ENCODE results near the gene TSHZ2. TPM values are rescaled to one million over a fixed set of nuclear protein-coding genes. Genes with fewer than 3 reads are reported as not detected.
"Not testable (repeated sequence)": the region's sequence is repeated elsewhere in the genome, so short reads cannot be mapped to it uniquely, and the experiment has no call there.

TSHZ2 gene
- polyA plus RNA-seq, 1 donor from 2014 or later = 4.6 TPM

DNA sequence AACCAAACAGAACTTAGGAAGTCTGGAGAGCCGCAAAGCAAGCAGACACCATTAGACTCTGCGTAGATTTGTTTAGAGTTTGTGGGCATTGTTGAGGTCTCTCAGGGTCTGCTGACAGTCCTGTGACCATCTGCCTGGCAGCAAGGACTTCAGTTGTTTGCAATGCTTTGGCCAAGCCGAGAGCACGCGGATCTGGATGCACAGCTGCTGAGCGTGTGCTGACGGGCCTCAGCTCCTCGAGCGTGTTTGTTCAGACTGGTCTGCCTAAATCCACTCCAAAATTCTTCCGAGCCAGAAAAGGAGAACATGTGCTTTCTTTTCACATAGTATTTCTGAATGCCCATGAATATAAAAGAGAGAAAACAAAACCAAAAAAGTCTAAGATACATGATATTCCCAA is 462.5 kb downstream of the TSHZ2 start:
- Histone ChIP-seq H2AFZ (ENCODE audit: low read depth, low read length) (no peak overlapping the region), H4K20me1 (ENCODE audit: insufficient read depth) (no peaks in the 10 kb centered on the region), H3K27me3 (ENCODE audit: insufficient read depth, low read depth, low read length) (no peaks in the 10 kb centered on the region), H3K4me2 (ENCODE audit: low read length) (no peak overlapping the region), H3K79me2 (replicated peaks; ENCODE audit: insufficient read depth, low read length) (no peaks in the 10 kb centered on the region), H3F3A (ENCODE audit: insufficient read depth, low read length, poor library complexity, severe bottlenecking) (no peaks in the 10 kb centered on the region), H3K9me2 (ENCODE audit: insufficient read depth, low read length) (no peaks in the 10 kb centered on the region), H3K9ac (ENCODE audit: low read length) (no peak overlapping the region), H3K36me3 (ENCODE audit: insufficient read depth, low read length) (no peaks in the 10 kb centered on the region), H3K4me3 (ENCODE audit: low read length) (no peak overlapping the region), H3K9me3 (ENCODE audit: low read length) (no peaks in the 10 kb centered on the region), H3K27ac (ENCODE audit: low read length) (no peak overlapping the region)
- TF ChIP-seq EP300 (conservative IDR thresholded peaks at IDR 0.05; ENCODE audit: poor library complexity, severe bottlenecking) (no peak), POLR2AphosphoS5 (IDR thresholded peaks at IDR 0.05) (no peak), MXI1 (conservative IDR thresholded peaks at IDR 0.05; ENCODE audit: poor library complexity, severe bottlenecking) (no peak)

DNA sequence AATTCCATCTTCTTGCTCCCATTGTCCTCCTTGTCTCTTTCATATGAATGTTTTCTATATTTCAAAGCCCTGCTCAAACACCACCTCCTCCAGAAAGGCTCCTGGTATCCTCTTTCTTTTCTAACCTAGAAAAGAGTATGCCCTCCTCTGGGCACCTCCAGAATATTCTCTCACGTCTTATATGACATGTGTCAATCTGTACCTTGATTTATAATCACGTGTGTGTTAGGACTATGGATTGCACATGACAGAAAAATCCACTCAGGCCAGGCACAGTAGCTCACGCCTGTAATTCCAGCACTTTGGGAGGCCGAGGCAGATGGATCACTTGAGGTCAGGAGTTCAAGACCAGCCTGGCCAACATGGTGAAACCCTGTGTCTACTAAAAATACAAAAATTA is 464.8 kb downstream of the TSHZ2 start:
- H3K9me3 ChIP-seq (ENCODE audit: low read length); H3K4me2 ChIP-seq (ENCODE audit: low read length); H2AFZ ChIP-seq (ENCODE audit: low read depth, low read length); H3K4me3 ChIP-seq (ENCODE audit: low read length); H3K79me2 ChIP-seq (replicated peaks; ENCODE audit: insufficient read depth, low read length); H3K27ac ChIP-seq (ENCODE audit: low read length); H4K20me1 ChIP-seq (ENCODE audit: insufficient read depth); H3K27me3 ChIP-seq (ENCODE audit: insufficient read depth, low read depth, low read length); H3K9me2 ChIP-seq (ENCODE audit: insufficient read depth, low read length); H3F3A ChIP-seq (ENCODE audit: insufficient read depth, low read length, poor library complexity, severe bottlenecking); H3K36me3 ChIP-seq (ENCODE audit: insufficient read depth, low read length); H3K9ac ChIP-seq (ENCODE audit: low read length): not testable (repeated sequence)

DNA sequence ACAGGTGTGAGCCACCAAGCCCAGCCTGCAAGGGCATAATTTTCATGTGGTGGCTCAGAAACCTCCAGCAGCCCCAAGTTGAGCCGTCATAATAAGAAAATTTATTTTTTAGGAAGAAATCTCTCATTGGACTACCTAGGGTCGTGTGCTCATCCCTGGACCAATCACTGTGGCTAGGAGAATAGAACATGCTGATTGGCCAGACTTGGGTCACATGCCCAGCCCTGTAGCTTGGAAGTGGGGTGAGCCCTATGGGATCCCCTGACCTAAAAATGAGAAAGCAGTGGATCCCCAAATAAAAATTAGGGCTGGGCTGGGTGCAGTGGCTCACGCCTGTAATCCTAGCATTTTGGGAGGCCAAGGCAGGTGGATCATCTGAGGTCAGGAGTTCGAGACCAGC is 466.2 kb downstream of the TSHZ2 start:
- no peak overlapping the region for H3K4me2 ChIP-seq (ENCODE audit: low read length)
- no peak overlapping the region for H3K4me3 ChIP-seq (ENCODE audit: low read length)
- no peak for TF ChIP-seq RAD21 (conservative IDR thresholded peaks at IDR 0.05)
- TF ChIP-seq EZH2 (IDR thresholded peaks at IDR 0.05; ENCODE audit: borderline replicate concordance, insufficient read depth, low read length, poor library complexity, severe bottlenecking) = no peak
- no peak for TF ChIP-seq TAF1 (IDR thresholded peaks at IDR 0.05; ENCODE audit: low read depth)
- no peaks in the 10 kb centered on the region for H3K79me2 ChIP-seq (replicated peaks; ENCODE audit: insufficient read depth, low read length)
- H2AFZ ChIP-seq (ENCODE audit: low read depth, low read length) = no peak overlapping the region
- no peaks in the 10 kb centered on the region for H4K20me1 ChIP-seq (ENCODE audit: insufficient read depth)
- no peaks in the 10 kb centered on the region for H3F3A ChIP-seq (ENCODE audit: insufficient read depth, low read length, poor library complexity, severe bottlenecking)
- no peaks in the 10 kb centered on the region for H3K9me2 ChIP-seq (ENCODE audit: insufficient read depth, low read length)
- no peak overlapping the region for H3K27ac ChIP-seq (ENCODE audit: low read length)
- no peak overlapping the region for H3K9ac ChIP-seq (ENCODE audit: low read length)
- no peaks in the 10 kb centered on the region for H3K36me3 ChIP-seq (ENCODE audit: insufficient read depth, low read length)
- H3K9me3 ChIP-seq (ENCODE audit: low read length) = no peaks in the 10 kb centered on the region
- H3K27me3 ChIP-seq (ENCODE audit: insufficient read depth, low read depth, low read length) = no peaks in the 10 kb centered on the region

DNA sequence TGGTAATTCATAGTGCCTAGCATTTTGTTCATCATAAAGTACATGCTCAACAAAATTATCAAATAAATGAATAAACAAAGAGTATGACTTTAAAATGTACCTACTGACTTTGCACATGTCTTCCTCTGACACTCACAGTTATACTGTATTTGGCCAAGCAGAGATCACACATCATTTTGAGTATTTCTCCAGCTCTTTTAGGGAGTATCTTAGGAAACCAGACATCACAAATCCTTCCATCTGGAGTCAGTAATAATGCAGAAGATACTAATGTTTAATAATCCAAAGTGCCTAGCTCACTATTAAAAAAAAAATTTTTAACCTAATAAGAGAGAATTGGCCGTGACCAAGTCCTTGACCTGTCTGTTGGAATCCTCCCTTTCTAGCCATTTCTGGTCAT is 466.9 kb downstream of the TSHZ2 start:
- Histone ChIP-seq H2AFZ (ENCODE audit: low read depth, low read length) (no peak overlapping the region), H3K27me3 (ENCODE audit: insufficient read depth, low read depth, low read length) (no peaks in the 10 kb centered on the region), H3K4me2 (ENCODE audit: low read length) (no peak overlapping the region), H3K36me3 (ENCODE audit: insufficient read depth, low read length) (no peaks in the 10 kb centered on the region), H3K9ac (ENCODE audit: low read length) (no peak overlapping the region), H3K4me3 (ENCODE audit: low read length) (no peak overlapping the region), H3K79me2 (replicated peaks; ENCODE audit: insufficient read depth, low read length) (no peaks in the 10 kb centered on the region), H3F3A (ENCODE audit: insufficient read depth, low read length, poor library complexity, severe bottlenecking) (no peaks in the 10 kb centered on the region), H4K20me1 (ENCODE audit: insufficient read depth) (no peaks in the 10 kb centered on the region), H3K9me3 (ENCODE audit: low read length) (no peaks in the 10 kb centered on the region), H3K9me2 (ENCODE audit: insufficient read depth, low read length) (no peaks in the 10 kb centered on the region), H3K27ac (ENCODE audit: low read length) (no peak overlapping the region)
- TF ChIP-seq REST (IDR thresholded peaks at IDR 0.05; ENCODE audit: borderline replicate concordance) (no peak), EZH2 (IDR thresholded peaks at IDR 0.05; ENCODE audit: borderline replicate concordance, insufficient read depth, low read length, poor library complexity, severe bottlenecking) (no peak), TAF1 (IDR thresholded peaks at IDR 0.05; ENCODE audit: low read depth) (no peak), SMC3 (conservative IDR thresholded peaks at IDR 0.05; ENCODE audit: poor library complexity) (no peak), EP300 (conservative IDR thresholded peaks at IDR 0.05; ENCODE audit: poor library complexity, severe bottlenecking) (no peak), RAD21 (conservative IDR thresholded peaks at IDR 0.05) (no peak), POLR2AphosphoS5 (IDR thresholded peaks at IDR 0.05) (no peak), MXI1 (conservative IDR thresholded peaks at IDR 0.05; ENCODE audit: poor library complexity, severe bottlenecking) (no peak)
- TF ChIP-seq, protein P1, sequence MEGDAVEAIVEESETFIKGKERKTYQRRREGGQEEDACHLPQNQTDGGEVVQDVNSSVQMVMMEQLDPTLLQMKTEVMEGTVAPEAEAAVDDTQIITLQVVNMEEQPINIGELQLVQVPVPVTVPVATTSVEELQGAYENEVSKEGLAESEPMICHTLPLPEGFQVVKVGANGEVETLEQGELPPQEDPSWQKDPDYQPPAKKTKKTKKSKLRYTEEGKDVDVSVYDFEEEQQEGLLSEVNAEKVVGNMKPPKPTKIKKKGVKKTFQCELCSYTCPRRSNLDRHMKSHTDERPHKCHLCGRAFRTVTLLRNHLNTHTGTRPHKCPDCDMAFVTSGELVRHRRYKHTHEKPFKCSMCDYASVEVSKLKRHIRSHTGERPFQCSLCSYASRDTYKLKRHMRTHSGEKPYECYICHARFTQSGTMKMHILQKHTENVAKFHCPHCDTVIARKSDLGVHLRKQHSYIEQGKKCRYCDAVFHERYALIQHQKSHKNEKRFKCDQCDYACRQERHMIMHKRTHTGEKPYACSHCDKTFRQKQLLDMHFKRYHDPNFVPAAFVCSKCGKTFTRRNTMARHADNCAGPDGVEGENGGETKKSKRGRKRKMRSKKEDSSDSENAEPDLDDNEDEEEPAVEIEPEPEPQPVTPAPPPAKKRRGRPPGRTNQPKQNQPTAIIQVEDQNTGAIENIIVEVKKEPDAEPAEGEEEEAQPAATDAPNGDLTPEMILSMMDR (IDR thresholded peaks at IDR 0.05; ENCODE audit: poor library complexity, severe bottlenecking) = no peak
